HL-60/S4 treated with retinoic acid at 250 ng/mL for 4 days and 3 days (cell line): ENCODE measurements around the gene PIN1.

Experiments
- in situ Hi-C: fragments of 300-500 bp; cut with MboI; formaldehyde crosslinking; loops from 2 replicates; pipeline ENCODE4 v1.7.0; 2022; ENCODE audit warnings: low sequenced_read_pairs

The PIN1 gene

DNA sequence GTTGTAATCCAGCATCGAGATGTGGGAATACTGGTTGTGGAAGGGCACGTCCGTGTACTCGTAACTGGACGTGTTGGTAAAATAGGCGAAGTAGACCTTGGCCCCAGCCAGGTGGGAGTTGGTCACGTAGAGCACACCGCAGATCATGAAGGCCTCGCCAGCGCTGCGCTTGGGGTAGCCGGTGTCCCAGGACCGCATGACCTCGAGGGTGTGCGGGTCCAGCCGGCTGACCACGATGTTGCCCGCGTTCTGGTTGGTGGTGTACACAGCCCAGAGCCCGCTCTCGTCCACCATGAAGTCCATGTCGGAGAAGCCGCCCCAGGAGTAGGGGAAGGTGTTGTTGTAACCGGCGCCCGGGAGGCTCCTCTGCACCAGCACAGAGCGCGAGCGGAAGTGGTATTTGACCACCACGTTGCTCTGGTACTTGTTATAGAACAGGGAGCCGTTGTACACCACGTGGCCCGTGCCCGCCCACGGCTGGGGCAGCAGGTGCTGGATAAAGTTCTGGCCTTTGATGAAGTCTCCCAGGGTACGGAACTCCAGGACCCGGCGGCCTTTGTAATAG lies 19.2 kb downstream of the PIN1 start:
- in situ Hi-C loops, result no loop called here

DNA sequence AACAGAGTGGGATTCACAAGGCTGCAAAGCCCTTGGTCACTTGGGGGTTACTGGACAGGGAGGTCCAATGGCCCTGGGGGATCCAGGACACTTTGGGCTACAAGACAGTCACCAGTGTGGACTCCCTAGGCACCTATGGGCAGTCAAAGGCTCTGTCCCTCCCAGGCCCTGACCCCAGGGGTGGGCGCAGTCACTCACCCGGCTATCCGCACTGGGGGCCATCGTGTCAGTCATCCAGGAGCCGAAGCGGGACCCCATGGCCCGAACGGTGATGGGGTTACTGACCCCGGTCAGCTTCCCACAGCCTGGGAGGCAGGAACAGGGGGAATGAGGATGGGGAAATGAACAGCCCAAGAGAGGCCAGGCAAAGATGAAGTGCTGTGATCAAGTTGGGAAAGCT lies 21.5 kb downstream of the PIN1 start:
- in situ Hi-C loops, result no loop called here

DNA sequence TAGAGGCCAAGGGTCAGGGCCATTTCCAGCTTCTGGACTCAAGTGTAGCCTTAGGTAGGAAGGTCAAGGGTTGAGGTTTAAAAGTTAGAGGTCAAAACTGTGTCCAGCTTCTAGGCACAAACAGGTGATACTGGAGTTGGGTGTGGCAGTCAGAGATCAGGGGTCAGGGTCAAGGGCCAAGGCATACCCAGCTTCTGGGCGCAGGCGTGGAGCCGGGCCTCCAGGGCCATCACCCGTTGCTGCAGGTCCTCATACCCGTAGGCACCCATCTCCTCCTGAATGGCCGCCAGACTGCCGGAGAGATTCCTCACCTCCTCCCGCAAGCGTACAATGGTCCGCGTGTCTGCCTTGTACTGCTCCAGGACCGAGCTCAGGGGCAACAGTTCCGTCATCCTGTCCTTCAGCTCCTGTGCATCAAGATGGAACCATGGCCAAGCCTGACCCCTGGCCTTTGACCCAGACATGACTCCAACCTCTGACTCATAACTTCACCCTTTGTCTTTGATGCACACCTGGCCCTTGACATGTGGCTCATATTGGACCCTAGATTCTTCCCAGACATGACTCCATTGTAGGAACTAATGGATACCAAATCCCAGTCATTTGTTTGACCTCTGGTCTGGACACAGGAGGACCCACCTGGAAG lies 22.1 kb downstream of the PIN1 start:
- in situ Hi-C loops, result no loop called here

DNA sequence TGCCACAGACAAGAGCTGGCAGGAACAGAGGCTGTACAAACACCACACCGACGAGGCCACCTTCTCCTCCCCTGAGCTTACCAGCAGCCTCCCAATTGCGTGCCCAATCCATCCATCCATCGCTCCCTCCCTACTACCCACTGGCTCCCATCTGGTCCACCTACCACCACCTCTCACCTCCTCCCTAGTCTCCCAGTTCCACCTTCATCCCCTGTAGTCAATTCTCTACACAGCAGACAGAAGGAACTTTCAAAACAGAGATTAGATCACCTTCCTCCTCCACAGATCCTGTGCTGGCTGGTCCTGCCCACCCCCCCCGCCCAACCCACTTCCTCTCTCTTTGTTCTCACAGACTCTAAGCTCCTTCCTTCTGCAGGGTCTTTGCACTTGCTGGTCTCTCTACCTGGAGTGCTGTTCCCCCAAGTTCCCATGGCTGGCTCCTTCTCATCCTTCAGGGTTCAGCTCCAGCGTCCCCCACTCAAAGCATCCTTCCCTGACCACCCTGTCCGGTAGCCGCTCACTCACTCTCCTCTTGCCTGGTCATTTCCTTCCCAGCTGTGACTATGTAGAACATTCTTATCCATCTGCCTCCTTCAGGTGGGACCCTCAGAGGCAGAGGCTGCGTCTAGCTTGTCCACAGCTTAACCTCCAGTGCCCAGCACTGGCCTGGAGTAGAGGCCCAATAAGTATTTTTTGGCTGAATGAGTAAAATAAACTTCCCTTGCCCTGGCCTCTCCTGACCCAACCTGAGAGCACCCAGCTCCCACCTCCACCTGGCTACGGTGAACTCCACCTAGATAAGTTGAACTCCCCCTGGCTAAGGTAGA lies 23.0 kb downstream of the PIN1 start:
- in situ Hi-C loops, result no loop called here

- in situ Hi-C loops, result no loop called here
Measured at GRCh38 chr19:9858766-9859165, 23.6 kb downstream of the PIN1 start.

GRCh38 chr19:9860407-9860806 lies 25.3 kb downstream of the PIN1 start:
- in situ Hi-C loops, result no loop called here

GRCh38 chr19:9861503-9861902 lies 26.4 kb downstream of the PIN1 start:
- in situ Hi-C loops, result no loop called here

GRCh38 chr19:9862938-9863337 lies 27.8 kb downstream of the PIN1 start:
- in situ Hi-C loops, result no loop called here

DNA sequence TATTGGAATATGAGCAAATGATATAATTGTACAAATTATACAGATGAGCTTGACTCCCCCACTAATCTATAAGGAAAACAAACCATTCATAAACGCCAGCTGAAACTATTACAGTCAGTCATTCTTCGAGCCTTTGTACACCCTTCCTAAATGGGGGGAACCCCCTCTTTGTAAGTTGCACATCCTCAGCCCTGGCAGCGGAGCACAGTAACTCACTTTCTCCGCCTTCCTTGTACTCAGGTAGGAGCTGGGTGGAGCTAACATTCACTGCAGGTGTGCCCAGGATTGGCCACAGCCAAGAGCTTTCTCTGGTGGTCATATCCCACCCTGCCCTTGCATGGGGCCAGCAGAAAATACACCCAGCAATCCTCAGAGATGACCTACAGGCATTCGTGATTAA lies 28.6 kb downstream of the PIN1 start:
- in situ Hi-C loops, result no loop called here

- in situ Hi-C loops, result no loop called here
Measured at GRCh38 chr19:9865732-9866501, 30.8 kb downstream of the PIN1 start.

DNA sequence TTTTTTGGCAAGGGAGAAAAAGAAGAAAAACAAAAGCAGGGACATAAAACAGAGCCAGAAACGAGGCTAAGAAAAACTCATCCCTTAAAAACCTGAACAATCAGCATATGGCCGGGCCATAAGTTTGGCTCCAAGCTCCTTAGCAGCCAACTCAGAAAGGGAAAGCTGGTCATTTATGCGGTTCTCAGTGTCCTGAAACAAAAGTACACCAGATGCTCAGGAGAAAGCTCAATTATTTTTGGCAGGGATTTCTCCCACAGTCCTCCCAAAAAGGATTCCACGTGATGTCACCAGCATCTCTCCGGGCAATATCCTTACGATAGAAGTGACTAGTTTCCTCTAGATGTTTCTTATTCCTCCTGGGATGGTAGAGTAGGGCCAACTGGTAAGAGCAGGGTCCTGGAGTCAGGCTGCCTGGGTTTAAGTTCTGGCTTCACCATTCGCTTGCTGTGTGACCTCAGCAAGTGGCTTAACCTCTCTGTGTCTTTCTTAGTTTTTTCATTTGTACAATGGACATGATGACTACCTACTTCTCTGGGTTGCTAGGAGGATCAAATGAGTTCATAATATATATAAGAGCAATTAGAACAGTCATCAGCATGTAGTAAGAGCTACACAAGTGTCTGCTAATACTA lies 34.0 kb downstream of the PIN1 start:
- in situ Hi-C loops, result no loop called here

DNA sequence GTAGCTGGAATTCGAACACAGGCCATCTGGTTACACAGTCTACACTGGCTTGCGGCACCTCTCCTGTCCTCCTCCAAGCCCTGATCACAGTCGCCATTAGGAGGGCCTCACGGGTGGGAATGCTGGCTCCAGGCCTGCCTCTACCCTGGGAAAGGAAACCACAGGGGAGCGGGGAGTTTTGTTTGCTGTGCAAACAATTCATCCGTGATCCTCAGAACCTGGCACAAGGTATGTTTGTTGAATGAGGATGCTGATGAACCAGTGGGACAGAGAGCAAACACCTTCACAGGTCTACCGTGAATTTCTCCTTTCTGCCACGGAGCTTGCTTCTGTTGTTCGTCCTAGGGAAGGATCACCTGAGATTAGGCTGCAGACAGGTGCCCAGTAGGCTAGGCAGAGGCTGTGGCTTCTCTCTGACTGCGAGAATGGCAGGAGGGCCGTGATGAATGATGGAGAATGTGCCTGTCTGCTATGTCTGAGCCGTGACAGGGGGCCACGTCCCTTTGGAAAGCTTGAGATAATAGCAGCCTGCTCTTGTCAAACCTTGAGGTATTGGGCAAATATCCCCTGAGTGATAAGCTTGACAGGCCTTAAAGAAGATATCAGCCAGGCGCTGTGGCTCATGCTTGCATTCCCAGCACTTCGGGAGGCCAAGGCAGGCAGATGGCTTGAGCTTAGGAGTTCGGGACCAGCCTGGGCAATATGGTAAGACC lies 36.7 kb downstream of the PIN1 start:
- in situ Hi-C loops, result no loop called here

DNA sequence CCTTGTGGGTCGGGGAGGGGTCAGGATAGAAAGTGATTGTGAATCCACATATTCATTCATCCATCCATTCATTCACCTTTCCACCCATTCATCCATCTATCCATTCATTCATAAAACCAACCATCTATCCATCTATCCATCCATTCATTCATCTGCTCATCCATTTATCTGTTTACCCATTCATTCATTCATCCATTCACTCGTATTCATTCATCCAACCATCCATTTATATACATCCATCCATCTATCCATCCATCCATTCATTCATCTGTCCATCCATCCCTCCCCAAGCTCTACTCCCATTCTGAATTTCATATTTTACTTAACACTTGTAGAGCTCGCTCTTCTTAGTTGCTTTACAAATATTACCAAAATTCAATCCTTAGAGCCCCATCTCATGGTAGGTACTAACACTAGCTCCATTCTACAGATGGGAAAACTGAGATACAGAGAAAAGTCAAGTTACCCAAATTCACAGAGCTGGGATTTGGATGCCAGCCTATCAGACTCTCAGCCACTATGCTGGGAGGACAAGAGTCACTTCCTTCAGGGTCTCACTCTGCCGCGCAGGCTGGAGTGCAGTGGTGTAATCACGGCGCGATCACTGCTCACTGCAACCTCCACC lies 37.6 kb downstream of the PIN1 start:
- in situ Hi-C loops, result no loop called here

DNA sequence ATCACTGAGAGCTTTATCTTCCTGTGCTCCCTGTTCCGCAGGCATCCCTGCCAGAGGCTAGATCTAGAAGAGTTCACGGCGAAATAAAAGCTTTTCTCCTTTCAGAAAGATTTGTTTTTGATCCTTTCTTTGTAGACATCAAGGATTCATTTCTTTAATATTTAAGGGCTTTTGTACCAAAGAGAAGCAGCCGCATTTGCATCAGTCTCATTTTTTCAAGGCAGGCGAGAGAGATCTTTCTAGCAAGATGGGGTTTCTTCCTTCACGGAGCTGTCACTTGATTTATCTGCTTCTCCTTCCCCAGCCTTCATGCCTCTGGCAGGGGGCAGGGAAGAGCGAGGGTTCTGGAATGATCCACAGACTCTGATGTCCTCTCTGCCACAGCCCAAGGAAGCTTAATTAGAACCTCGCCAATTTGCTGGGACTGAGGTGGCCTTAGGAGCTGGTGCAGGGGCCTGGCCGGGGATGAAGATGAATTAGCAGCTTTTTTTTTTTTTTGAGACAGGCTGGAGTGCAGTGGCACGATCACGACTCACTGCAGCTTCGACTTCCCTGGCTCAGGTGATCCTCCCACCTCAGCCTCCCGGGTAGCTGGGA lies 40.0 kb downstream of the PIN1 start:
- in situ Hi-C loops, result no loop called here

GRCh38 chr19:9875796-9876195 lies 40.7 kb downstream of the PIN1 start:
- in situ Hi-C loops, result no loop called here

GRCh38 chr19:9877780-9878510 lies 42.8 kb downstream of the PIN1 start:
- in situ Hi-C loops, result no loop called here

- in situ Hi-C loops, result no loop called here
Measured at GRCh38 chr19:9878511-9879196, 43.5 kb downstream of the PIN1 start.

DNA sequence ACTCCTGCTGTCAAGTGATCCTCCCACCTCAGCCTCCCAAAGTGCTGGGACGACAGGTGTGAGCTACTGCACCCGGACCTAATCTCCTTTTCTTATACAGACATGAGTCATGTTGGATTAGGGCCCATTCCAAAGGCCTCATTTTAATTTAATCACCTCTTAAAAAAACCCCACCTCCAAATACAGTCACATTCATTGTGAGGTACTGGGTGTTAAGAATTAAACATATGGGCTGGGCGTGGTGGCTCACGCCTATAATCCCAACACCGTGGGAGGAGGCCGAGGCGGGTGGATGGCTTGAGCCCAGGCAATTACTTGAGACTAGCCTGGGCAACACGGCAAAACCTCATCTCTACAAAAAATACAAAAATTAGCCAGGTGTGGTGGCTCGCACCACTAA lies 46.6 kb downstream of the PIN1 start:
- in situ Hi-C loops, result no loop called here
